ENCODE results near the gene IQCB1.

Gene IQCB1

DNA sequence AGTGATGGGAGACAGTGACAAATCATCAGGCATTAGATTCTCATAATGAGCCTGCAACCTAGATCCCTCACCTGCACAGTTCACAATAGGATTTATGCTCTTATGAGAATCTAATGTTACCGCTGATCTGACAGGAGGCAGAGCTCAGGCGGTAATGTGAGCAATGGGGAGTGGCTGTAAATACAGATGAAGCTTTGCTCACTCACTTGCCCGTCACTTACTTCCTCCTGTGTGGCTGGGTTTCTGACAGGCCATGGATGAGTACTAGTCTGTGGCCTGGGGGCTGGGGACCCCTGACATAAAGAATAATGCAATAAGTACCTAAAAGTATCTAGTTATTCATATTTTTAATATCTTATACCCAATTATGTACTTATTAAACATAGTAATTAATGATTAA, 15.6 kb downstream of the IQCB1 start:
- Mint-ChIP-seq H3K36me3 (ENCODE audit: low read depth) (peaks cover 93% of the 10 kb centered on the region), H3K9me3 (peaks cover 43% of the 10 kb centered on the region), H3K4me3 (no peak overlapping the region), H3K4me1 (no peaks in the 10 kb centered on the region), H3K27me3 (ENCODE audit: low read depth) (no peaks in the 10 kb centered on the region), H3K27ac (no peak overlapping the region)
- TF ChIP-seq CTCF (IDR thresholded peaks at IDR 0.05; ENCODE audit: unreplicated experiment in 3 of 3), result no peak

- Mint-ChIP-seq H3K4me1 (no peaks in the 10 kb centered on the region), H3K27ac (no peak overlapping the region), H3K27me3 (ENCODE audit: low read depth) (no peaks in the 10 kb centered on the region), H3K9me3 (peaks cover 48% of the 10 kb centered on the region), H3K4me3 (no peak overlapping the region), H3K36me3 (ENCODE audit: low read depth) (peaks cover 93% of the 10 kb centered on the region)
- no peak for TF ChIP-seq CTCF (IDR thresholded peaks at IDR 0.05; ENCODE audit: unreplicated experiment in 3 of 3)
Measured at GRCh38 chr3:121818578-121818977, 16.3 kb downstream of the IQCB1 start.

DNA sequence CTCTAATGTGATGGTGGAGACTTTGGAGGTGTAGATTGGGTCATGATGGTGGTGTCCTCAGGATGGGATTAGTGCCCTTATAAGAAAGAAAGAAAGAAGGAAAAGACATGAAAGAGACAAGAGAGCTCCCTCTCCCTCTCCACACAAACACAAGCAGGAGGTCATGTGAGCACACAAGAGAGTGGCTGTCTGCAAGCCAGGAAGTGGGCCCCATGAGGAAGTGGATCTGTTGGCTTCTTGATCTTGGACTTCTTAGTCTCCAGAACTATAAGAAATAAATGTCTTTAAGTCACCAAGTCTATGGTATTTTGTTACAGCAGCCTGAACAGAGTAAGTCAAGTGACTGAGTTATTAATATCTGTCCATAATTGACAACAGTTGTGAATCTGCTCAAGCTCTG, 17.1 kb downstream of the IQCB1 start:
- Mint-ChIP-seq H3K4me1 (no peaks in the 10 kb centered on the region), H3K36me3 (ENCODE audit: low read depth) (peaks cover 91% of the 10 kb centered on the region), H3K27me3 (ENCODE audit: low read depth) (no peaks in the 10 kb centered on the region), H3K27ac (no peak overlapping the region), H3K9me3 (peaks cover 44% of the 10 kb centered on the region), H3K4me3 (no peak overlapping the region)
- no peak for TF ChIP-seq CTCF (IDR thresholded peaks at IDR 0.05; ENCODE audit: unreplicated experiment in 3 of 3)

DNA sequence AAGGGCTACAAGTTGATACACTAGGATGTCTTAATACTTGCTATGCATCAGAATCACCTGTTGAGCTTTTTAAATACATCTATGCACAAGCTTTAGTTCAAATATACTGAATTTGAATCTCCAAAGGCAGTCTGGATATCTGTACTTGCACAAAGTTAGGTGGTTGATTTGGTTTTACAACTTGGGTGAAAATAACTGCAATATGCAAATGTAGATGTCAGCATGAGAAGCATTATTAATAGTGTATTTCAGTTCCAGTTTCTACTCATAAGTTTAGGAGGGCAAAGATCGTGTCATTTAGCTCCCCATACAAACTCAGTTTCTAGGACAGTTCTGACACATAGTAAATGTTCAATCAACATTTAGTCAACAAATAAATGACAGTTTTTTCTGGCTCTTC, 25.6 kb downstream of the IQCB1 start:
- H3K36me3 Mint-ChIP-seq (ENCODE audit: low read depth), result peaks cover 44% of the 10 kb centered on the region
- H3K27ac Mint-ChIP-seq, result no peak overlapping the region
- no peak for TF ChIP-seq CTCF (IDR thresholded peaks at IDR 0.05; ENCODE audit: unreplicated experiment in 3 of 3)
- peaks cover 8% of the 10 kb centered on the region for H3K9me3 Mint-ChIP-seq
- H3K27me3 Mint-ChIP-seq (ENCODE audit: low read depth), result no peaks in the 10 kb centered on the region
- H3K4me1 Mint-ChIP-seq, result no peaks in the 10 kb centered on the region
- H3K4me3 Mint-ChIP-seq, result no peak overlapping the region

DNA sequence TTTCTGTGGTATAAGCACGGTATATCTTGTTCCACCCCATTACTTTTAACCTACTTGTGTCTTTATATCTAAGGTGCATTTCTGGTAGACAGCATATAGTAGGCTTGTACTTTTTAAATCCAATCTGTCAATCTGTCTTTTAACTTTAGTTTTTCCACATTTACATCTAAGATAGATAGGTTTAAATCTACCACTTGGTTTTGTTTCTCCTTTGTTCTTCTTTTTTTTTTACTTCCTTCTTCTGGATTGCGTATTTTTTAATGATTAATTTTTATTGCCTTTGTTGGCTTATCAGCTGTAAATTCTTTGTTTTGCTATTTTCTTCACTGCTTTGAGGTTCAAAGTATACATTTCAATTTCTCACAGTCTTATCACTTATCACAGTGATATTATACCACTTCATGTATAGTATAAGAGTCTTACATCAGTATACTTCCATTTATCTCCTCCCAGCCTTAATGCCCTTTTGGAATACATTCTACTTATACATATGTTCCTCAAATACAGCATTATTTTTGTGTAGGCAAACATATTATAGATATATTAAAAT, 31.0 kb downstream of the IQCB1 start:
- no peaks in the 10 kb centered on the region for H3K27me3 Mint-ChIP-seq (ENCODE audit: low read depth)
- no peaks in the 10 kb centered on the region for H3K9me3 Mint-ChIP-seq
- H3K4me1 Mint-ChIP-seq, result no peaks in the 10 kb centered on the region
- no peak overlapping the region for H3K27ac Mint-ChIP-seq
- no peak for TF ChIP-seq CTCF (IDR thresholded peaks at IDR 0.05; ENCODE audit: unreplicated experiment in 3 of 3)
- H3K36me3 Mint-ChIP-seq (ENCODE audit: low read depth), result peaks cover 30% of the 10 kb centered on the region
- no peak overlapping the region for H3K4me3 Mint-ChIP-seq

- H3K27ac Mint-ChIP-seq, result no peak overlapping the region
- no peaks in the 10 kb centered on the region for H3K27me3 Mint-ChIP-seq (ENCODE audit: low read depth)
- H3K4me1 Mint-ChIP-seq, result no peaks in the 10 kb centered on the region
- H3K9me3 Mint-ChIP-seq, result no peaks in the 10 kb centered on the region
- TF ChIP-seq CTCF (IDR thresholded peaks at IDR 0.05; ENCODE audit: unreplicated experiment in 3 of 3), result no peak
- H3K4me3 Mint-ChIP-seq, result no peak overlapping the region
- peaks cover 27% of the 10 kb centered on the region for H3K36me3 Mint-ChIP-seq (ENCODE audit: low read depth)
Measured at GRCh38 chr3:121800906-121801305, 34.0 kb downstream of the IQCB1 start.

Measured in nephron (organoid).